DND-41 (cell line): Measurements from ENCODE around the gene EYA4.

ENCODE experiments used
- ATAC-seq: fragments of 200-7000 bp; cut with Tn5 transposase; 3 replicates; pipeline ENCODE4 v1.9.1; 2021; ENCODE audit warnings: low read depth; ENCODE audit not compliant: insufficient read depth
- DNase-seq: peaks from one replicate; pipeline ENCODE4 v3.0.0-alpha.2; 2020
- H2AFZ ChIP-seq: 2 replicates; pipeline ENCODE4 v1.6.0; 2012; ENCODE audit warnings: low read depth, low read length
- H3K27ac ChIP-seq: 2 replicates; pipeline ENCODE4 v1.5.1; 2012; ENCODE audit warnings: low read length, inconsistent platforms
- H3K27me3 ChIP-seq: fragments of 200-600 bp; sonication (generic); 2 replicates; pipeline ENCODE4 v1.6.0; 2012; ENCODE audit warnings: low read length, mild to moderate bottlenecking, inconsistent platforms; ENCODE audit not compliant: insufficient read depth, poor library complexity
- H3K36me3 ChIP-seq: 2 replicates; pipeline ENCODE4 v1.5.1; 2012; ENCODE audit warnings: low read length, inconsistent platforms; ENCODE audit not compliant: insufficient read depth
- H3K4me1 ChIP-seq: 2 replicates; pipeline ENCODE4 v1.5.1; 2012; ENCODE audit warnings: mild to moderate bottlenecking, low read length; ENCODE audit not compliant: insufficient read depth
- H3K4me2 ChIP-seq: 2 replicates; pipeline ENCODE4 v1.6.0; 2012; ENCODE audit warnings: mild to moderate bottlenecking, moderate library complexity, low read length, inconsistent platforms; ENCODE audit not compliant: insufficient read depth
- H3K4me3 ChIP-seq, 2 experiments: fragments of 200-600 bp in 1 of 2; shearing (Covaris generic) in 1 of 2; 2 replicates each; pipeline ENCODE4 v1.5.1; 2012 to 2016; ENCODE audit warnings: inconsistent platforms in 2 of 2, low read length in 2 of 2, mild to moderate bottlenecking in 2 of 2, low read depth in 1 of 2, moderate library complexity in 1 of 2
- H3K79me2 ChIP-seq: 2 replicates; pipeline ENCODE4 v1.6.0; 2012; ENCODE audit warnings: low read length, inconsistent platforms; ENCODE audit not compliant: insufficient read depth
- H3K9ac ChIP-seq: 2 replicates; pipeline ENCODE4 v1.6.0; 2012; ENCODE audit warnings: low read depth, mild to moderate bottlenecking, inconsistent platforms, low read length, moderate library complexity
- H3K9me3 ChIP-seq: 2 replicates; pipeline ENCODE4 v1.5.1; 2012; ENCODE audit warnings: low read length, moderate library complexity, mild to moderate bottlenecking, inconsistent platforms; ENCODE audit not compliant: insufficient read depth, severe bottlenecking
- H4K20me1 ChIP-seq: 2 replicates; pipeline ENCODE4 v1.6.0; 2012; ENCODE audit warnings: low read length; ENCODE audit not compliant: insufficient read depth
- EZH2 ChIP-seq: IDR thresholded peaks from 3 replicates; pipeline ENCODE4 v1.6.1; 2012; ENCODE audit warnings: borderline replicate concordance, low read depth, mild to moderate bottlenecking, moderate library complexity, low read length, inconsistent platforms; ENCODE audit not compliant: severe bottlenecking
- TF ChIP-seq, protein P1 (sequence below): IDR thresholded peaks from 2 replicates; pipeline ENCODE4 v1.5.1; 2012; ENCODE audit warnings: borderline replicate concordance, low read length, moderate library complexity, mild to moderate bottlenecking; ENCODE audit not compliant: poor library complexity, severe bottlenecking; ENCODE audit errors: extremely low read depth

Gene EYA4

DNA sequence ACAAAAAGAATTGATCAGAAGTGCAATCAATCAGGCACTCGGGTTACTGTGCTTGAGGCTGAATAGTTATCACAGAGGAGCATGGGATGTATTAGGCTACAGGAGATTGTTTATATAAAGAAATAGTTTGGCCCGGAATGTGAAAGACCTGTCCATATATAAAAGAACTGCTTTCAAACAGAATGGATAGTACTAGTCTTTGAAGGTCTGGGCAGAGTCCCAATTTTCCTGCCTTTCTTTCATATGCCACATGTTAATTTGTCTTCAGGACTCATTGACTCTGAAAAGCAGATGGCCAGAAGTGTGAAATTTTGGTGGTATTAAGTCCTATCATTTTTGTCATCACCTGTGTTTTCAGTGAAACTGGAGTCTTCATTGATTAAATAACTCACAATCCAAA lies 314.5 kb downstream of the EYA4 start:
- H3K27me3 ChIP-seq: no peaks in the 10 kb centered on the region
- no peaks in the 10 kb centered on the region for H3K36me3 ChIP-seq
- ATAC-seq (no peak), DNase-seq (no peak)
- no peak overlapping the region for H3K4me2 ChIP-seq
- no peak overlapping the region for H2AFZ ChIP-seq
- no peaks in the 10 kb centered on the region for H4K20me1 ChIP-seq
- no peak overlapping the region for H3K4me3 ChIP-seq
- H3K9me3 ChIP-seq: no peaks in the 10 kb centered on the region
- H3K79me2 ChIP-seq: no peaks in the 10 kb centered on the region
- H3K27ac ChIP-seq: no peak overlapping the region
- TF ChIP-seq, protein P1, sequence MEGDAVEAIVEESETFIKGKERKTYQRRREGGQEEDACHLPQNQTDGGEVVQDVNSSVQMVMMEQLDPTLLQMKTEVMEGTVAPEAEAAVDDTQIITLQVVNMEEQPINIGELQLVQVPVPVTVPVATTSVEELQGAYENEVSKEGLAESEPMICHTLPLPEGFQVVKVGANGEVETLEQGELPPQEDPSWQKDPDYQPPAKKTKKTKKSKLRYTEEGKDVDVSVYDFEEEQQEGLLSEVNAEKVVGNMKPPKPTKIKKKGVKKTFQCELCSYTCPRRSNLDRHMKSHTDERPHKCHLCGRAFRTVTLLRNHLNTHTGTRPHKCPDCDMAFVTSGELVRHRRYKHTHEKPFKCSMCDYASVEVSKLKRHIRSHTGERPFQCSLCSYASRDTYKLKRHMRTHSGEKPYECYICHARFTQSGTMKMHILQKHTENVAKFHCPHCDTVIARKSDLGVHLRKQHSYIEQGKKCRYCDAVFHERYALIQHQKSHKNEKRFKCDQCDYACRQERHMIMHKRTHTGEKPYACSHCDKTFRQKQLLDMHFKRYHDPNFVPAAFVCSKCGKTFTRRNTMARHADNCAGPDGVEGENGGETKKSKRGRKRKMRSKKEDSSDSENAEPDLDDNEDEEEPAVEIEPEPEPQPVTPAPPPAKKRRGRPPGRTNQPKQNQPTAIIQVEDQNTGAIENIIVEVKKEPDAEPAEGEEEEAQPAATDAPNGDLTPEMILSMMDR: no peak
- TF ChIP-seq EZH2: no peak
- H3K4me1 ChIP-seq: no peaks in the 10 kb centered on the region
- H3K9ac ChIP-seq: no peak overlapping the region

- no peak overlapping the region for H2AFZ ChIP-seq
- H3K79me2 ChIP-seq: no peaks in the 10 kb centered on the region
- no peaks in the 10 kb centered on the region for H3K36me3 ChIP-seq
- DNase-seq: no peak
- H3K9ac ChIP-seq: no peak overlapping the region
- no peak overlapping the region for H3K27ac ChIP-seq
- no peaks in the 10 kb centered on the region for H4K20me1 ChIP-seq
- TF ChIP-seq, protein P1: no peak
- TF ChIP-seq EZH2: no peak
- no peak overlapping the region for H3K4me2 ChIP-seq
- no peaks in the 10 kb centered on the region for H3K4me1 ChIP-seq
- no peak overlapping the region for H3K4me3 ChIP-seq
- H3K27me3 ChIP-seq: no peaks in the 10 kb centered on the region
- H3K9me3 ChIP-seq: no peaks in the 10 kb centered on the region
- no peak for ATAC-seq
These were observed 318.8 kb downstream of the EYA4 start for GRCh38 chr6:133559926-133560325.

- Histone ChIP-seq H3K4me3 (no peak overlapping the region), H3K27me3 (no peaks in the 10 kb centered on the region), H3K36me3 (no peaks in the 10 kb centered on the region), H3K9me3 (no peaks in the 10 kb centered on the region), H3K4me2 (no peak overlapping the region), H2AFZ (no peak overlapping the region), H4K20me1 (no peaks in the 10 kb centered on the region), H3K79me2 (no peaks in the 10 kb centered on the region), H3K27ac (no peak overlapping the region), H3K4me1 (no peaks in the 10 kb centered on the region), H3K9ac (no peak overlapping the region)
- ATAC-seq (no peak), DNase-seq (no peak)
- TF ChIP-seq, protein P1: no peak
- TF ChIP-seq EZH2: no peak
These were observed 326.5 kb downstream of the EYA4 start for GRCh38 chr6:133567636-133568035.
